Vagina (tissue), 2 donors: Measurements from ENCODE around the gene KIAA1549. TPM values are rescaled to one million over a fixed set of nuclear protein-coding genes. Genes with fewer than 3 reads are reported as not detected.

Source experiments
- DNase-seq, 2 donors: peaks; one replicate each; pipeline ENCODE4 v3.0.0-alpha.2; 2017; ENCODE audit errors: extremely low spot score in 2 of 2
- H3K27ac ChIP-seq: fragments of 200-600 bp; sonication (generic); one replicate; pipeline ENCODE4 v1.5.1; 2019
- H3K27me3 ChIP-seq: fragments of 200-600 bp; sonication (generic); one replicate; pipeline ENCODE4 v1.5.1; 2019
- H3K36me3 ChIP-seq, 2 donors: fragments of 200-600 bp; sonication (generic); one replicate each; pipeline ENCODE4 v1.5.1; 2017 to 2019
- H3K4me1 ChIP-seq: fragments of 200-600 bp; sonication (generic); one replicate; pipeline ENCODE4 v1.5.1; 2019
- H3K4me3 ChIP-seq, 2 donors: fragments of 200-600 bp; sonication (generic); 1 replicate in 1 of 2; 2 replicates in 1 of 2; pipeline ENCODE4 v1.5.1; 2016 to 2019
- H3K9me3 ChIP-seq: fragments of 200-600 bp; sonication (generic); one replicate; pipeline ENCODE4 v1.5.1; 2019
- CTCF ChIP-seq, 3 experiments: fragments of 450-650 bp in 2 of 3; fragments of 200-600 bp in 1 of 3; sonication (generic) in 1 of 3; IDR thresholded peaks; one replicate each; pipeline ENCODE4 v1.5.1; 2017 to 2019; ENCODE audit warnings: antibody characterized with exemption in 3 of 3, mild to moderate bottlenecking in 2 of 3, moderate library complexity in 2 of 3
- POLR2A ChIP-seq, 2 donors: fragments of 450-650 bp; IDR thresholded peaks; one replicate each; pipeline ENCODE4 v1.6.1; 2017; ENCODE audit warnings: antibody characterized with exemption in 2 of 2, mild to moderate bottlenecking in 2 of 2, moderate library complexity in 2 of 2
- POLR2AphosphoS5 ChIP-seq, 2 donors: sonication (generic); formaldehyde crosslinking; IDR thresholded peaks; one replicate each; pipeline ENCODE4 v1.9.0; 2017; ENCODE audit warnings: antibody characterized with exemption in 2 of 2, mild to moderate bottlenecking in 2 of 2, low read depth in 1 of 2; ENCODE audit not compliant: insufficient read depth in 1 of 2
- intact Hi-C: fragments of 100-400 bp; cut with DNase I; formaldehyde crosslinking; loops from one replicate; pipeline ENCODE4 v1.15.1; 2023
- total RNA-seq: library from RNA; depleted of rRNA; stranded (reverse); fragments of >200 nt; gene quantifications from one replicate; pipeline ENCODE4 v1.2.3, GENCODE V29; 2016

The KIAA1549 gene
- total RNA-seq, 1 donor from 2014 or later, result 2.9 TPM

DNA sequence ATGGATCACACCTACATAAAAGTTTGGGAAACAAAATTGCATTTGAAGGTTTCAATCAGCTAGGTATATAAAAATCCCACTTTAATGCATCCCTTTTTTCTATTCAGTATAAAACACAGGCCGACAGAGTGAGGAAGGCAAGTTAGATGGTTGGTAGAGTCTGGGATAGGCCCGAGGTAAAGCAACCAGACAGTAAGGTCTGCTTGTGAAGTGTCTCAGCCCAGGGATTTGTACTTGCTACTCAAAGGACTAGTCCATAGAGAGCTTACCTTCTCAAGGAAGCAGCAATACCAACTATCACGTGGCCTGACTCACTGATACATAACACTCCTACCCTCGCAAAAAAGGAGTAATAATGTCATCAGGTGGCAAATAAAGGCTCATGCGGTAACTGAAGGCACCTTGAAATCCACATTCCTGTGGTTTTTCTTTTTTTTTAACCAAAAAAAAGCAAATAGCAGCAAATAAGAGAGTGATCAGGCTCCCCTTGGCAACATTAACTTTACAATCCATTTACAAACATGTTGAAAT lies 127.0 kb downstream of the KIAA1549 start:
- Histone ChIP-seq H3K4me3 (no peak overlapping the region), H3K27me3 (no peaks in the 10 kb centered on the region), H3K9me3 (peaks cover 4% of the 10 kb centered on the region), H3K4me1 (no peaks in the 10 kb centered on the region), H3K36me3 (peaks cover 0 to 4% of the 10 kb centered on the region in 2 donors), H3K27ac (no peak overlapping the region)
- no peak for TF ChIP-seq POLR2AphosphoS5 (IDR thresholded peaks at IDR 0.05; ENCODE audit: insufficient read depth in 1 of 2, low read depth in 1 of 2)
- TF ChIP-seq POLR2A (IDR thresholded peaks at IDR 0.05), result no peak
- no peak for TF ChIP-seq CTCF (IDR thresholded peaks at IDR 0.05)
- intact Hi-C loops, result no loop called here
- no peak for DNase-seq

- TF ChIP-seq CTCF (IDR thresholded peaks at IDR 0.05) (no peak), POLR2A (IDR thresholded peaks at IDR 0.05) (no peak), POLR2AphosphoS5 (IDR thresholded peaks at IDR 0.05; ENCODE audit: insufficient read depth in 1 of 2, low read depth in 1 of 2) (no peak)
- peaks cover 4% of the 10 kb centered on the region for H3K9me3 ChIP-seq
These were observed 127.7 kb downstream of the KIAA1549 start for GRCh38 chr7:138853448-138853847.

DNA sequence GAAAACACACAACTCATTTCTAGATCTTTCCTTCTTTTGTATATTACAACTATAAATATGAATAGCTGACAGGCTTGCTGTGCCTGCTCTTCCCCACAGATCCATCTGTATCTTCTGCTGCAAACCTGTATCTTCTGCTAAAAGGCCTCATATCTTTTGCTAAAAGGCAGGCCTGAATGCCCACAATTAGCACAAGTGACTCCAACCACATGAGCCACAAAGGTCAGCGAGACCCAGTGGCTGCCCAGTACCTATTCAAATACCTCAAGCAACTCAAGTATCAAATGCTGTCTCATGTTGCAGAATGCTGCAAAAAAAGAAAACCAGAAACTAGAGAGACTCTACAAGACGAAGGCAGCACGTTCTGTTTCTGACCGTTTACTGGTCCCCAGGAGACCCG lies 128.7 kb downstream of the KIAA1549 start:
- Histone ChIP-seq H3K27me3 (no peaks in the 10 kb centered on the region), H3K27ac (no peak overlapping the region), H3K36me3 (peaks cover 0 to 4% of the 10 kb centered on the region in 2 donors), H3K4me1 (no peaks in the 10 kb centered on the region), H3K9me3 (no peaks in the 10 kb centered on the region), H3K4me3 (no peak overlapping the region)
- DNase-seq, result no peak
- intact Hi-C loops, result no loop called here
- TF ChIP-seq POLR2AphosphoS5 (IDR thresholded peaks at IDR 0.05; ENCODE audit: insufficient read depth in 1 of 2, low read depth in 1 of 2) (no peak), CTCF (IDR thresholded peaks at IDR 0.05) (no peak), POLR2A (IDR thresholded peaks at IDR 0.05) (no peak)

More at GRCh38 chr7:138853448-138853847, 127.7 kb downstream of the KIAA1549 start:
- intact Hi-C loops, result no loop called here
- no peaks in the 10 kb centered on the region for H3K4me1 ChIP-seq
- DNase-seq, result no peak
- peaks cover 0 to 4% of the 10 kb centered on the region in 2 donors for H3K36me3 ChIP-seq
- H3K4me3 ChIP-seq, result no peak overlapping the region
- no peaks in the 10 kb centered on the region for H3K27me3 ChIP-seq
- no peak overlapping the region for H3K27ac ChIP-seq

- DNase-seq, result no peak
- Histone ChIP-seq H3K36me3 (peaks cover 0 to 4% of the 10 kb centered on the region in 2 donors), H3K4me3 (no peak overlapping the region), H3K27ac (no peak overlapping the region), H3K27me3 (no peaks in the 10 kb centered on the region), H3K4me1 (no peaks in the 10 kb centered on the region), H3K9me3 (no peaks in the 10 kb centered on the region)
- TF ChIP-seq POLR2A (IDR thresholded peaks at IDR 0.05), result no peak
- TF ChIP-seq POLR2AphosphoS5 (IDR thresholded peaks at IDR 0.05; ENCODE audit: insufficient read depth in 1 of 2, low read depth in 1 of 2), result no peak
- TF ChIP-seq CTCF (IDR thresholded peaks at IDR 0.05), result no peak
- intact Hi-C loops, result no loop called here
These were observed 131.5 kb downstream of the KIAA1549 start for GRCh38 chr7:138849701-138850100.

GRCh38 chr7:138848056-138848980 lies 132.9 kb downstream of the KIAA1549 start:
- no peak for DNase-seq
- Histone ChIP-seq H3K27me3 (no peaks in the 10 kb centered on the region), H3K27ac (no peak overlapping the region), H3K9me3 (no peaks in the 10 kb centered on the region), H3K4me3 (no peak overlapping the region), H3K4me1 (no peaks in the 10 kb centered on the region), H3K36me3 (peaks cover 0 to 4% of the 10 kb centered on the region in 2 donors)
- intact Hi-C loops, result no loop called here
- TF ChIP-seq POLR2A (IDR thresholded peaks at IDR 0.05) (no peak), POLR2AphosphoS5 (IDR thresholded peaks at IDR 0.05; ENCODE audit: insufficient read depth in 1 of 2, low read depth in 1 of 2) (no peak), CTCF (IDR thresholded peaks at IDR 0.05) (no peak)
